Iris pigment epithelial cell (primary cell): ENCODE data around the gene CLK1.
"Not testable (repeated sequence)": the region's sequence is repeated elsewhere in the genome, so short reads cannot be mapped to it uniquely, and the experiment has no call there.

Source experiments
- DNase-seq: peaks from one replicate; pipeline ENCODE4 v3.0.0-alpha.2; 2011; ENCODE audit warnings: low read depth

The CLK1 gene

GRCh38 chr2:200851398-200852248 lies 12.8 kb downstream of the CLK1 start:
- no peak for DNase-seq

GRCh38 chr2:200850512-200851256 lies 13.8 kb downstream of the CLK1 start:
- no peak for DNase-seq

GRCh38 chr2:200847939-200848338 lies 16.5 kb downstream of the CLK1 start:
- DNase-seq, result no peak

GRCh38 chr2:200847269-200847668 lies 17.2 kb downstream of the CLK1 start:
- DNase-seq, result no peak

GRCh38 chr2:200845669-200846325 lies 18.7 kb downstream of the CLK1 start:
- no peak for DNase-seq

- DNase-seq, result no peak
Observed at GRCh38 chr2:200845194-200845593, 19.3 kb downstream of the CLK1 start.

GRCh38 chr2:200843993-200844948 lies 20.2 kb downstream of the CLK1 start:
- DNase-seq, result no peak

GRCh38 chr2:200839513-200839912 lies 24.9 kb downstream of the CLK1 start:
- DNase-seq, result no peak

- no peak for DNase-seq
Observed at GRCh38 chr2:200834701-200835100, 29.8 kb downstream of the CLK1 start.

GRCh38 chr2:200829258-200829655 lies 35.2 kb downstream of the CLK1 start:
- no peak for DNase-seq

GRCh38 chr2:200828572-200829257 lies 35.7 kb downstream of the CLK1 start:
- DNase-seq, result no peak

- no peak for DNase-seq
Observed at GRCh38 chr2:200828104-200828503, 36.4 kb downstream of the CLK1 start.

- DNase-seq, result no peak
Observed at GRCh38 chr2:200821686-200822245, 42.7 kb downstream of the CLK1 start.

GRCh38 chr2:200820573-200821234 lies 43.8 kb downstream of the CLK1 start:
- DNase-seq, result no peak

- not testable (repeated sequence) for DNase-seq
Observed at GRCh38 chr2:200818732-200819131, 45.7 kb downstream of the CLK1 start.

- peak; percentile 47 for DNase-seq
Observed at GRCh38 chr2:200814917-200815316, 49.5 kb downstream of the CLK1 start.

GRCh38 chr2:200814276-200814815 lies 50.1 kb downstream of the CLK1 start:
- peak; percentile 43 for DNase-seq

- peak; percentile 62 for DNase-seq
Observed at GRCh38 chr2:200812122-200813022, 52.1 kb downstream of the CLK1 start.
